Pancreas (tissue), 10 donors: ENCODE data around the gene IDH3A. TPM values are rescaled to one million over a fixed set of nuclear protein-coding genes. Genes with fewer than 3 reads are reported as not detected.

Experiments
- ATAC-seq, 4 donors: fragments of 200-7000 bp; cut with Tn5 transposase; one replicate each; pipeline versions ENCODE4 v1.8.0 to v1.9.1; 2020; ENCODE audit warnings: mild to moderate bottlenecking in 4 of 4, moderate library complexity in 4 of 4
- DNase-seq, 6 donors: peaks; one replicate each; pipeline ENCODE4 v3.0.0-alpha.2; 2020
- FAIRE-seq: peaks from 2 replicates; lab custom pipeline; 2012; peaks lifted over from hg19 to GRCh38; lab: Jason Lieb, UNC
- H3K27ac ChIP-seq, 4 donors: fragments of 200-600 bp; sonication (generic); 1 replicate in 3 of 4; 2 replicates in 1 of 4; pipeline versions ENCODE4 v1.5.0 to v1.8.0; 2020
- H3K27me3 ChIP-seq, 4 donors: fragments of 200-600 bp; one replicate each; pipeline ENCODE4 v1.8.0; 2021
- H3K36me3 ChIP-seq, 3 donors: fragments of 200-600 bp; sonication (generic) in 1 of 3; one replicate each; pipeline versions ENCODE4 v1.5.0 to v1.8.0; 2020 to 2021
- H3K4me1 ChIP-seq, 3 donors: fragments of 200-600 bp; one replicate each; pipeline ENCODE4 v1.8.0; 2021
- H3K4me3 ChIP-seq, 4 donors: fragments of 200-600 bp; sonication (generic) in 2 of 4; one replicate each; pipeline versions ENCODE4 v1.5.0 to v1.8.0; 2020 to 2021
- H3K9me3 ChIP-seq, 4 donors: fragments of 200-600 bp; one replicate each; pipeline ENCODE4 v1.8.0; 2021
- WGBS, 2 donors: extraction: QIAGEN DNeasy Blood & Tissue Kit; methylation state at CpG; one replicate each; pipeline ENCODE4 v1.1.7; 2013; 5-methylcytosine and 5-hydroxymethylcytosine counted together
- intact Hi-C, 3 donors: fragments of 100-400 bp; cut with DNase I; formaldehyde crosslinking; loops; one replicate each; pipeline versions ENCODE4 v1.11.1 to v1.14.2; 2022
- polyA plus RNA-seq, 2 donors: library from polyadenylated mRNA; stranded (reverse); fragments of 200-250 nt; gene quantifications; one replicate each; pipeline ENCODE4 v1.2.3, GENCODE V29; 2013
- total RNA-seq, 6 donors: library from RNA; stranded (reverse); fragmentation: NEBNext Ultra II Directional in 4 of 6; extraction: Animal tissue kit (Norgen Biotek cat#: 25700) in 4 of 6; gene quantifications; one replicate each; pipeline versions ENCODE4 v1.2.1 to v1.2.4, GENCODE V29; 2021 to 2023
- TF ChIP-seq, protein P1 (sequence below), 4 donors: fragments of 200-600 bp; sonication (generic) in 3 of 4; IDR thresholded peaks; one replicate each; pipeline versions ENCODE4 v1.5.0 to v1.8.0; 2021; ENCODE audit warnings: antibody characterized with exemption in 4 of 4
- donor health status: healthy with polysubstance abuse.
- donor health status: DM: no; HTN: no; CAD: no; lungs with moderate emphysema.
- donor health status: DM: no; HTN: no; CAD: no.
- donor health status: control.
- donor health status: control.
- donor health status: Bipolar disorder and iron deficiency.
- donor health status: DM: yes; HTN: yes; CAD: no.
- donor health status: DM: no; HTN: no; CAD: no.
- donor health status: DM: no; HTN: no; CAD: no.
- donor health status: DM: yes; HTN: yes; CAD: no.

The IDH3A gene
- total and polyA plus RNA-seq, 8 donors: 10.2 to 32.1 (median 24.8) TPM

GRCh38 chr15:78155355-78155939 lies 6.3 kb downstream of the IDH3A start:
- WGBS, 2 donors: 89 to 91% methylated on average over 4 of the region's 4 CpGs
- no peak for FAIRE-seq
- DNase-seq: no peak
- H3K9me3 ChIP-seq: no peaks in the 10 kb centered on the region
- H3K27me3 ChIP-seq: no peaks in the 10 kb centered on the region
- no peak for ATAC-seq
- peaks cover 0 to 1% (median 0%) of the 10 kb centered on the region in 3 donors for H3K4me1 ChIP-seq
- H3K27ac ChIP-seq: no peak overlapping the region
- no peak overlapping the region for H3K4me3 ChIP-seq
- H3K36me3 ChIP-seq: peaks cover 0 to 15% (median 6%) of the 10 kb centered on the region in 3 donors
- TF ChIP-seq, protein P1, sequence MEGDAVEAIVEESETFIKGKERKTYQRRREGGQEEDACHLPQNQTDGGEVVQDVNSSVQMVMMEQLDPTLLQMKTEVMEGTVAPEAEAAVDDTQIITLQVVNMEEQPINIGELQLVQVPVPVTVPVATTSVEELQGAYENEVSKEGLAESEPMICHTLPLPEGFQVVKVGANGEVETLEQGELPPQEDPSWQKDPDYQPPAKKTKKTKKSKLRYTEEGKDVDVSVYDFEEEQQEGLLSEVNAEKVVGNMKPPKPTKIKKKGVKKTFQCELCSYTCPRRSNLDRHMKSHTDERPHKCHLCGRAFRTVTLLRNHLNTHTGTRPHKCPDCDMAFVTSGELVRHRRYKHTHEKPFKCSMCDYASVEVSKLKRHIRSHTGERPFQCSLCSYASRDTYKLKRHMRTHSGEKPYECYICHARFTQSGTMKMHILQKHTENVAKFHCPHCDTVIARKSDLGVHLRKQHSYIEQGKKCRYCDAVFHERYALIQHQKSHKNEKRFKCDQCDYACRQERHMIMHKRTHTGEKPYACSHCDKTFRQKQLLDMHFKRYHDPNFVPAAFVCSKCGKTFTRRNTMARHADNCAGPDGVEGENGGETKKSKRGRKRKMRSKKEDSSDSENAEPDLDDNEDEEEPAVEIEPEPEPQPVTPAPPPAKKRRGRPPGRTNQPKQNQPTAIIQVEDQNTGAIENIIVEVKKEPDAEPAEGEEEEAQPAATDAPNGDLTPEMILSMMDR (IDR thresholded peaks at IDR 0.05): no peak
- intact Hi-C loops: no loop called here

DNA sequence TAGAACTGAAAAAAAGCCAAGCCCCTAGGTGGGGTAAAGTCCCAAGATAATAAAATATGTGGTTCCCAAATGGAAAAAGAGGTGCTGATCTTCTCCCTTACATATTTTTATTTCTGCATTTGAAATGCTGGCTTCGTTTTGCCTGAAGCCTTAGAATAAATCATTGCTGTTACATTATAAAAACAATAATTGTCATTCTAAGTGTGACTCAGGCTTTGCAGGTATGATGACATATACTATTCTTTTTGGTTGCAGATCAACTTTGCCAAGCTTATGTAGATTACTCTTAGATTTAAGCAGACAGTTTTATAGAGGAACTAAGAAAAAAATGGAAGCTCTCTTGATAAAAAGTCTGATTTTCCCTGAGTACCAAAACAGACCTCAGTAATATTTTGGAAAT lies 7.5 kb downstream of the IDH3A start:
- H3K36me3 ChIP-seq: peaks cover 0 to 27% (median 9%) of the 10 kb centered on the region in 3 donors
- intact Hi-C loops: no loop called here
- ATAC-seq (no peak), FAIRE-seq (no peak), DNase-seq (no peak)
- no peak overlapping the region for H3K27ac ChIP-seq
- no peaks in the 10 kb centered on the region for H3K4me1 ChIP-seq
- TF ChIP-seq, protein P1 (IDR thresholded peaks at IDR 0.05): no peak
- WGBS, 2 donors: 59 to 65% methylated on average over 1 of the region's 1 CpG
- no peaks in the 10 kb centered on the region for H3K9me3 ChIP-seq
- H3K27me3 ChIP-seq: no peaks in the 10 kb centered on the region
- no peak overlapping the region for H3K4me3 ChIP-seq

GRCh38 chr15:78157203-78157602 lies 8.0 kb downstream of the IDH3A start:
- TF ChIP-seq, protein P1 (IDR thresholded peaks at IDR 0.05): no peak
- H3K4me1 ChIP-seq: no peaks in the 10 kb centered on the region
- no peak for ATAC-seq
- H3K27ac ChIP-seq: no peak overlapping the region
- H3K4me3 ChIP-seq: no peak overlapping the region
- H3K36me3 ChIP-seq: peaks cover 0 to 32% (median 12%) of the 10 kb centered on the region in 3 donors
- intact Hi-C loops: no loop called here
- H3K9me3 ChIP-seq: no peaks in the 10 kb centered on the region
- 25 to 37% methylated on average over 2 of the region's 2 CpGs for WGBS, 2 donors
- FAIRE-seq: no peak
- no peak for DNase-seq
- no peaks in the 10 kb centered on the region for H3K27me3 ChIP-seq

DNA sequence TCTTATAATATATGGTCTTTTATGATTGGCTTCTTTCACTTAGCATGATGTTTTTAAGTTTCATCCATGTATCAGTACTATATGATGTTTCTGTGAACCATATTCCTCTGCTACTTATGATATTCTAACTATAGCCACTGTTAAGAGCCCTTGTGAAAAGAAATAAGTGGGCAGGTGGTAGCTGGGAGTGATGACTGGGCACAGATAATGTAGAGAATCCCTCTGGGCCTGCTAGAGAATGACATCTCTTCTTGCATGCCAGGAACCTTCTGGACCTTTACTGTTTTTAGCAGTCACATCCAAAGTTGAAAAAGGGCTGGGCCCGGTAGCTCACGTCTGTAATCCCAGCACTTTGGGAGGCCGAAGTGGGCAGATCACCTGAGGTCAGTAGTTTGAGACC lies 10.2 kb downstream of the IDH3A start:
- no peak for FAIRE-seq

DNA sequence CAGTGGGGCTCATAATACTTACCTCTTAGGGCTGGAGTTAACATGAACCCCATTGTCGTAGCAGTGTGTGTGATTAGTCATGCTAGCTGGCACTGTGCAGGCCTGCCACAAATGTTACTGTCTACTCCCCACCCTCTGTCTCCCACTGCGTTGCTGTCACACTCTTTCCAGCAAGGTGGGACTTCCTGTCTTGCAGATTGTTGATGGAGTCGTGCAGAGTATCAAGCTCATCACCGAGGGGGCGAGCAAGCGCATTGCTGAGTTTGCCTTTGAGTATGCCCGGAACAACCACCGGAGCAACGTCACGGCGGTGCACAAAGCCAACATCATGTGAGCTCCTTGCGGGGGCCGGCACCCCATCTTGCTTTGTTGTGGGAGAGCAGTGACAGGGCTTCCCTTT lies 12.9 kb downstream of the IDH3A start:
- no peak for DNase-seq
- FAIRE-seq: no peak
- TF ChIP-seq, protein P1 (IDR thresholded peaks at IDR 0.05): no peak
- Histone ChIP-seq H3K36me3 (peaks cover 0 to 60% (median 23%) of the 10 kb centered on the region in 3 donors), H3K4me3 (no peak overlapping the region), H3K9me3 (no peaks in the 10 kb centered on the region), H3K4me1 (no peaks in the 10 kb centered on the region), H3K27ac (no peak overlapping the region), H3K27me3 (no peaks in the 10 kb centered on the region)
- WGBS, 2 donors: 93 to 94% methylated on average over 13 of the region's 13 CpGs
- intact Hi-C loops: no loop called here
- ATAC-seq: no peak

More for the DNA sequence above, 10.2 kb downstream of the IDH3A start:
- Histone ChIP-seq H3K27ac (no peak overlapping the region), H3K4me1 (no peaks in the 10 kb centered on the region), H3K9me3 (no peaks in the 10 kb centered on the region), H3K36me3 (peaks cover 0 to 40% (median 16%) of the 10 kb centered on the region in 3 donors), H3K4me3 (no peak overlapping the region), H3K27me3 (no peaks in the 10 kb centered on the region)
- ATAC-seq (no peak), DNase-seq (no peak)
- TF ChIP-seq, protein P1 (IDR thresholded peaks at IDR 0.05): no peak
- intact Hi-C loops: no loop called here
- WGBS, 2 donors: 97 to 98% methylated on average over 3 of the region's 3 CpGs
